GM21576 (cell line): ENCODE results near the gene ARHGAP8.
"Not testable (repeated sequence)": the region's sequence is repeated elsewhere in the genome, so short reads cannot be mapped to it uniquely, and the experiment has no call there.

Source experiments
- ATAC-seq: cut with Tn5 transposase; IDR thresholded peaks from one replicate; pipeline ENCODE4 v1.9.1; 2021; ENCODE audit warnings: mild to moderate bottlenecking, moderate library complexity; ENCODE audit not compliant: unreplicated experiment

The ARHGAP8 gene

DNA sequence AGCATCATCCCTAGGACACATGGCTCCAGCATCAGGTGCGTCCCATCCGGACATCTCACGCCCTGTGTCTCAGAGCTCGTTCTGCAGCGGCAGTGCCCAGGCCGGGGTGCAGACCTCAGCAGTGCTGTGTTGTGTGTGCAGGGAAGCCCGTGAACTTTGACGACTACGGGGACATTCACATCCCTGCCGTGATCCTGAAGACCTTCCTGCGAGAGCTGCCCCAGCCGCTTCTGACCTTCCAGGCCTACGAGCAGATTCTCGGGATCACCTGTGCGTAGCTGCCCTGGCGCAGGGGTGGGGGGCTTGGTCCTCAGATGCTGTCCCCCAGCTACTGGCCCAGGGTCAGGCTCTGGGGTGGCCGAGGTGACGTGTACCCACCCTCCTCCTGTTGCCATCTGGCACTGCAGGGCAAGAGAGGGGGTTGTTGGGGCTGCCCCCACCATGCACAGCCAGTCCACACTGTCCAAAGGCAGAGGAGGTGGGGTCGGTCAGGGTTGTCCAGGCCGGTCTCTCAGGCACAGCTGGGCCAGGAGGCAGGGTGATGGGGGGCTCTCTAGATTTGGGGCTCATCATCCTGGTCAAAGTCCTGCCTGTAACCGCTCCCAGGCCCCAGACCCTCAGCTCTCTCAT lies 96.5 kb downstream of the ARHGAP8 start:
- ATAC-seq, result no peak

DNA sequence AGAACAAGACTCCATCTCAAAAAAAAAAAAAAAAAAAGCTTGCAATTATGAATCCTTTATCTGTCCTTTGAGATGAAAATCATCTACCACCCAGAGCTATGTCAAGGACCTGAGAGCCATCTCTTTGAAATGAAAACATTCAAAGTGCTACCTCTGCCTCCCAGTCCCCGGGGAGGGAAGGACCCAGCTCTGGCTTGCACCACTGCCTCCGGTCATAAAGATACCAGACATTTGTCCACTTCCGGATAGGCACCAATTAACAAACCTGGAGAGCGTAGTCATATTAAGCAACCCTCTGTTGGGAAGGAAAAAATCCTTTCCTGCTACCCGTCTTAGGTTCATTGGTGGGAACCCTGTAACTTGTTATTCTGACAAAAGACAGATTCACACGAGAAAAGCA lies 98.6 kb downstream of the ARHGAP8 start:
- ATAC-seq, result no peak

DNA sequence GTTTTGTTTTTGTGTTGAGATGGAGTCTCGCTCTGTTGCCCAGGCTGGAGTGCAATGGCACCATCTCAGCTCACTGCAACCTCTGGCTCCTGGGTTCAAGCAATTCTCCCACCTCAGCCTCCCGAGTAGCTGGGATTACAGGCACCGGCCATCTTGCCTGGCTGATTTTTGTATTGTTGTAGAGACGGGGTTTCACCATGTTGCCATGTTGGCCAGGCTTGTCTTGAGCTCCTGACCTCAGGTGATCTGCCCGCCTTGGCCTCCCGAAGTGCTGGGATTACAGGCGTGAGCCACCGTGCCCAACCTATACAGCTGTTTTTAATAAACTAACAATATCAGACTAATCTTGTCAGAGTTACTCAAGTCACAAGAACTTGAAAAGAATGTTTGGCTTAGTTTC lies 102.3 kb downstream of the ARHGAP8 start:
- ATAC-seq, result not testable (repeated sequence)

DNA sequence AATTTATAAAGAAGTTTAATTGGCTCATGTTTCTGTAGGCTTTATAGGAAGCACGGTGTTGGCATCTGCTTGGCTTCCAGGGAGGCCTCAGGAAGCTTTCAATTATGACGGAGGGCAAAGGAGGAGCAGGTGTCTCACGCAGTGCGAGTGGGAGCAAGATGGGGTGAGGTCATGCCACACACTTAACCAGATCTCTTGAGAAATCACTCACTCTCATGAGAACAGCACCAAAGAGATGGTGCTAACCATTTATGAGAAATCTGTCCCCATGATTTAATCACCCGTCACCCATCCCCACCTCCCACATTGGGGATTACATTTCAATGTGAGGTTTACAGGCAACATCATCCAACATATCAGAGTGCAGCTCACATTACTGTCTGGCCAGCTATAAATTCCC lies 103.5 kb downstream of the ARHGAP8 start:
- no peak for ATAC-seq

DNA sequence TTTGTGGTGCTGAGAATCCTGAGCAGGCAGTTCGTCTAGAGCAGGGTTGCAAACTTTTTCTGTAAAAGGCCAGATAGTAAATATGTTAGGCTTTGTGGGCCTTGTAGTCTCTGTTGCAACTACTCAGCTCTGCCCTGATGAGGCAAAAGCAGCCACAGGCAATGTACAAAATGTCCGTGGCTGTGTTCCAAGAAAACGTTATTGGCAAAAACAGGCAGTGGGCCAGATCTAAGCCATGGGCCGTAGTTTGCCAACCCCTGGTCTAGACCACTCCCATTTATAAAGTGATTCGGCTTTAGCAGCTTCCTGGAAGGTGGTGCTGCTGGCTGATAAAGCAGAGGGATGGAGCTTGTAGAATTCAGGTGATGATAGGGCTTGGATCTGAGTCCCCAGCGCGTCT lies 106.4 kb downstream of the ARHGAP8 start:
- not testable (repeated sequence) for ATAC-seq

DNA sequence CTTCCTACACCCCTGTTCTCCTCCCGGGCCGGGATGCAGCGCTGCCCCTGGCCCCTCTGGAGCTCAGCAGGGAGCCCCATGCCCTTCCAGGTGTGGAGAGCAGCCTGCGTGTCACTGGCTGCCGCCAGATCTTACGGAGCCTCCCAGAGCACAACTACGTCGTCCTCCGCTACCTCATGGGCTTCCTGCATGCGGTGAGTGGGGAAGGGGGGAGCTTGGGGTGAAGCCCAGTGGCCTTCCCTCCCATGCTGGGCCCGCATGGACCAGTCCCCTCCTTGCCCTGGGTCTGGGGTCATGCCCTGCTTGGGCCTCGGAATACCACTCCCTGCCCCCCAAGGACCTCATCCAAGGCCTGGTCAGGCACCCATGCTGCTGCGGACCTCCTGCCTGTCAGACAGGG lies 107.3 kb downstream of the ARHGAP8 start:
- no peak for ATAC-seq

DNA sequence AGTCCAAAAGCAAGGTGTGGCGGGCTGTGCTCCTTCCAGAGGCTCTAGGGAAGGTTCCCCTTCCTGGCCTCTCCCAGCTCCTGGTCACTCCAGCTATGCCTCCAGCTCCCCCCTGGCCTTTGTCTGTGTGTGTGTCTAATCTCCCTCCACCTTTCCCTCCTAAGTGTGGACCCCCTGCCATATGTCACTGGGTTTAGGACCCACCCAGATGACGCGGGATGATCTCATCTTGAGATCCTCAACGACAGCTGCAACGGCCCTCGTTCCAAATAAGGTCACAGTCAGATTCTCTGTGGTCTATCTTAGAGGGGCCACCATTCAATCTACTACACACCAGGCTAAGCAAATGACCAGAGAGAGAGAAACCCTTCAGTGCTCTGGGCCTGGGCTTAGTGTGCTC lies 107.9 kb downstream of the ARHGAP8 start:
- no peak for ATAC-seq

DNA sequence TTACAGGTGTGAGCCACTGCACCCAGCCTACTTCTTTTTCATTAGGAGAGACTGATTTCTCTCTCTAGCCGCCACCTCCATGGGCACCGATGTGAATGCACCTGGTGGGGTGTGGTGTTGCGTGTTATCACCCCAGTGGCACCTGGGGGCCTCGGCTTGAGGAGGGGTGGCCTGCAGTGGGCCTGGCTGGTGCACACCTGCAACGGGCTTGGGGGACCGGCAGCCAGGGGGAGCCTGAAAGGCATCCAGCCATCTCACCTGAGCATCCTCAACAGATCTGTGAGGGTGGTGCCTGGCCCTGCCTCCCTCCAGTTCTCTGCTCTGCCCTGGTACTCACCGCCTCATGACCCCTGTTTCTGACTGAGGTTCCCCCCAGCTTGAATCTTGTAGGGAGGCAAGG lies 108.9 kb downstream of the ARHGAP8 start:
- ATAC-seq, result no peak

DNA sequence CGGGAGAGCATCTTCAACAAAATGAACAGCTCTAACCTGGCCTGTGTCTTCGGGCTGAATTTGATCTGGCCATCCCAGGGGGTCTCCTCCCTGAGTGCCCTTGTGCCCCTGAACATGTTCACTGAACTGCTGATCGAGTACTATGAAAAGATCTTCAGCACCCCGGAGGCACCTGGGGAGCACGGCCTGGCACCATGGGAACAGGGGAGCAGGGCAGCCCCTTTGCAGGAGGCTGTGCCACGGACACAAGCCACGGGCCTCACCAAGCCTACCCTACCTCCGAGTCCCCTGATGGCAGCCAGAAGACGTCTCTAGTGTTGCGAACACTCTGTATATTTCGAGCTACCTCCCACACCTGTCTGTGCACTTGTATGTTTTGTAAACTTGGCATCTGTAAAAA lies 109.9 kb downstream of the ARHGAP8 start:
- no peak for ATAC-seq

DNA sequence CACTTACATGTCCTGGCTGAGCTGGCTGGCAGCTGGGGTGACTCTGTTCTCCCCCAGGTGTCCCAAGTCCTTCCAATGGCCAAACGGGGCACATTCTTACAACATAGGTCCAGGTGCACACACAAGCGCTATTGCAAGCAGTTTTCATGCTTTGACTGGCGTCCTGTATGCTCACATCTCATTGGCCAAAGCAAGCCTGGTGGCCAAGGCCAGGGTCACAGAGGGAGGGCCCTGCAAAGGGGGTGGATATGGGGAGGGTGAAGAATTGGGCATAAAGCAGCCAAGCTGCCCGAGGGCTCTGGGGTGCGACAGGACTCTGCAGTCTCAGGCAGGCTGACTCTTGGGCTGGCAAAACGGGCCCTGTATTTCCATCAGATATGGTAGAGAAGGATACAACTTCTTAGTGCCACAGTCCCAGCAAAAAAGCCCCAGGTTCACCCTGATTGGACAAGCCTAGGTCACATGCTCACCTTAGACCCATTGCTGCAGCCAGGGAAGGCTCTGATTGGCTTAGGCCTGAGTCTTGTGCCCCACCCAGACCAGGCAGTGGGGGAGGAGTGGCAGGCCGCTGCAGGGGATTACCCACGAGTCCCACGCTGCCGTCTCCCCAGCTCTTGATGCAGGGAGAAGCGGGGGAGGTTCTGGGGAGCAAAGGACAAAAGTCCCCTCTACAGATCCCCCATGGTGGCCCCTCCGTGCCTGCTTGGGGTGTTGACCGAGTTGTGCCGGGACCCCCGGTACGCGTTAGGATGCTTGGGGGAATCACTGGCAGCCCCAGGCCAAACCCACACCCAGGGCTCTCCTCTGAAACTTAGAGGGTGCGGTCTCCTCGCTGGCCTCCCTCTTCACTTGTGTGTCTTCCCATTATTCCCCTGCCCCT lies 110.8 kb downstream of the ARHGAP8 start:
- ATAC-seq, result no peak

DNA sequence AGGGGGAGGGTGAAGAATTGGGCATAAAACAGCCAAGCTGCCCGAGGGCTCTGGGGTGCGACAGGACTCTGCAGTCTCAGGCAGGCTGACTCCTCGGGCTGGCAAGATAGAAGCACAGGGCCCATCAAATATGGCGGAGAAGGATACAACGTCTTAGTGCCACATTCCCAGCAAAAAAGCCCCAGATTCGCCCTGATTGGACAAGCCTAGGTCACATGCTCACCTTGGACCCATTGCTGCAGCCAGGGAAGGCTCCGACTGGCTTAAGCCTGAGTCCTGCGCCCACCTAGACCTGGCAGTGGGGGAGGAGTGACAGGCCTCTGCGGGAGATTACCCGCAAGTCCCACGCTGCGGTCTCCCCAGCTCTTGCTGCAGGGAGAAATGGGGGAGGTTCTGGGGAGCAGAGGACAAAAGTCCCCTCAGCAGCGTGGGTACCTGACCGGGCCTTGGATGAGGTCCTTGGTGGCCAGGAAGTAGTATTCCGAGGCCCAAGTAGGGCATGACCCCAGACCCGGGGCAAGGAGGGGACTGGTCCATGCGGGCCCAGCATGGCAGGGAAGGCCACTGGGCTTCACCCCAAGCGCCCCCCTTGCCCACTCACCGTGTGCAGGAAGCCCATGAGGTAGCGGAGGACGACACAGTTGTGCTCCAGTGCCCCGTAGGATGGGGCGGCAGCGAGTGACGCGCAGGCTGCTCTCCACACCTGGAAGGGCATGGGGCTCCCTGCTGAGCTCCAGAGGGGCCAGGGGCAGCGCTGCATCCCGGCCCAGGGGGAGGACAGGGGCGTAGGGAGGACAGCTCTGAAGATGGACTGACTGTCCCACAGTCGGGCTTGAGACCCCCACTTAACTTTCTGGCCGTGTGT lies 113.0 kb downstream of the ARHGAP8 start:
- ATAC-seq, result no peak

DNA sequence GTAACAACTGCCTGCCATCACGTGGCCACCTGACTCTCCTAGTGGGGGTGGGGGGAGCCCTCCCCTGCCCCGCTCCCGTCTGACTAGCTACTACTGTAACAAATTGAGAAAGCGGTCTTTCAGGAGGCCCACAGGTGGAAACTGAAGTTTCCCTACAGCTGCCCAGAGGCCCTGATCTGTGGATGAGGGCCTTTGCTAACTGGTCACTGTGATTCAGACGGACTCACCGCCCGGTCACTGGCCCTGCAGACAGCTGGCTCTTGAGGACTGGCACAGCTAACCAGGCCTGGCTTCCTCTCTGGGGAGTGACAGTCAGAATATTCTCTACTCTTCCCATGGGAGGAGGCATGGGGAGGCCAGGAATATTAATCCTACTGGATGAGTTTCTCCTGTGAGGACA lies 116.8 kb downstream of the ARHGAP8 start:
- no peak for ATAC-seq

DNA sequence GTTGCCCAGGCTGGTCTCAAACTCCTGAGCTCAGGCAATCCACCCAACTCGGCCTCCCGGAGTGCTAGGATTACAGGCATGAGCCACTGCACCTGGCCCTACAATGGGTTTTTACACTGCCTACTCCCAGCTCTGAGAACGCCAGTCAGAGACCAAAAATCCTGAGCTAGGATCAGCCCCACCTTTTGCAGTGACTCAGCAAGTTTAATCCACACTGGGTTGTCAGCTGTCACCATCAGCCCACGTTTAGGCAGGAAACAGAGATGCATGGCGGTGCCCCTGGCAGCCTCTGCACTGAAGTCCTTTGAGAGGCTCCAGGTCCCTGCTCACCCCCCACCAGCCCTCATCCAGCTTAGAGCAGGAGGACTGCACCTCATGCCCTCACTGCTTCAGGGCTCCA lies 117.6 kb downstream of the ARHGAP8 start:
- no peak for ATAC-seq

DNA sequence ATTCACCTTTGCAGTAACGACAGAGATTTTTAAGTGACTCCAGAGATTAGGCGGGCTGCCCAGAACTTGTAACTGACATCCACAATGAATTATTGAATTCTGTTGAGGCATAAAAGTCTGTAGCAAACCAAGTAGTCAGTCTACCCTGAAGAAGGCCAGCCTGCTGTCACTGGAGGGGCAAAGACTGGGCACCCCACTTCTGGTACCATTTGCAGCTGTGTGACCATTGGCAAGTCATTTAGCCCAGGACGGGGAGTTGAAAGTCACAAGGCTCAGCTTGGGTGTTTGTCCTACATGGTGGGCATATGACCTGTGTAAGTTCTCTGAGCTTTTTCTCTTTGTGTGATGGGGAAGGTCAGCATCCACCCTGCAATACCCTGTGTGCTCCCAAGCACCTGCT lies 119.4 kb downstream of the ARHGAP8 start:
- ATAC-seq, result no peak

DNA sequence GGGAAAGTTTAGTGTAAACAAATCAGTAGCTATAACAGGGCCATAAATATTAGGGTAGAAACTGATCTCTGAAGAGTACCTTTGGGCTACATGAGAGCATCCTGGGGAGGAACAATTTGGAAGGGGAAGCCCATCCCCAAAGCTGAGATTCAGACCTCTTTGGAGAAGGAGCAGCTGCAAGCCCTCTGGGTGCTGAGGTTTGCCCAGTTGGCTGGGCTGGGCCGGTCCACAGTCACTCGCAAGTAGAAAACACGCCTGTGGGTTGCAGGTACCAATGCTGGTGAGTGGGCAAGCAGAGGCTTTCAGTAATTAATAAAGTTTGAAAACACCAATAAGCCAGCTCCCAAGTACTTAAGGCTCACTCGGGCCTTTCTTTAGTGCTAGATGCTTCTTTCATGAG lies 124.5 kb downstream of the ARHGAP8 start:
- ATAC-seq, result no peak

DNA sequence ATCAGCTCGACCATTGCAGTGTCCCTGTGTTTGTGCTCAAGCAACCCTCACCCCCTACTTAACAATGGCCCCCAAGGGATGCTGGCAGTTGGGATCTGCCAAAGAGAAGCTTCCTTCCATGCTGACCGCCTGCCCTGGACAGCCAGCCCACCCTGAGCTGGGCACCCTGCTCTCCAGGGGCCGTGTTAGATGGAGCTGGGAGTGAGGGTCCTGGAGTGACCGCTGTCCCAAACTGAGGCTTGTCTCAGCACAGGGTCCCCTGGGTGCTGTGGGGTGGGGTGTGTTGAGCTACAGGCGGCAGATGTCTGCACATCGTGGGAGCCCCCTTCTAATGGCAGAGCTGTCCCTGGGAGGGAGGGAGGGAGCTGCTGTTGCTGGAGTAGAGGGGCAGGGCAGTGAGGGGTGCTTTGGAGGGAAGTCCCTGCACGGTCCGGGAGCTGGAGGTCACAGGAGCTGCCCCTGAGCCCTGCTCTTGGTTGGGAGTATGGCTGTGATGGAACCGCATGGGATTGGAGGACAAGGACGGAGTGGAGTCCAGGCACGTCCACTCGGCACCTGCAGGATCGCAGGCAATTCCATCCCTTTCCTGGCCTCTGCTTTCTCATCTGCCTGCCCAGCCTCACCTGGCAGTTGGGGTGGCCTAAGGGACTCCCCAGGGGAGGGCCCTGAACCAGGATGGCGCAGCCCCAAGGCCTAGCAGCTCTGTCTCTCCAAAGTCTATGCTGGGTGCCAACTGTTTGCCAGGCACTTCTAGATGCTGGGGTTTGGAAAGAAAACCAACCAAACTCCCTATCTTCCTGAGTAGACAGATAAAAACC lies 126.3 kb downstream of the ARHGAP8 start:
- ATAC-seq, result no peak

DNA sequence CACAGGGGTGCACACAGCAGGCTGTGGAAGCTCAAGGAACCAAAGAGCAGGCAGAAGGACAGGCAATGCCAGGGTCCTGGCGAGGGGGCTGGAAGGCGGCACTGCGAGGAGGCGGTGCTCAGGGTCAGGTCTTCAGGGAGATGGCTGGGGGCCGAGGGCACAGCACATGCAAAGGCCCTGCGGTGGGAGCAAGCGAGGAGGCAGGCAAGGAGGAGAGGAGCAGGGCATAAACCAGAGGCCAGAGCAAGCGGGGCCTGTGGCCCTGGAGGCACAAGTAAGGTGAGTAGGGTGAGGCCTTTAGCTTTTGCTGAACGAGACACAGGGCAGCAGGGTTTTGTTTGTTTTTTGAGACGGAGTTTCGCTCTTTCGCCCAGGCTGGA lies 126.9 kb downstream of the ARHGAP8 start:
- ATAC-seq, result no peak

DNA sequence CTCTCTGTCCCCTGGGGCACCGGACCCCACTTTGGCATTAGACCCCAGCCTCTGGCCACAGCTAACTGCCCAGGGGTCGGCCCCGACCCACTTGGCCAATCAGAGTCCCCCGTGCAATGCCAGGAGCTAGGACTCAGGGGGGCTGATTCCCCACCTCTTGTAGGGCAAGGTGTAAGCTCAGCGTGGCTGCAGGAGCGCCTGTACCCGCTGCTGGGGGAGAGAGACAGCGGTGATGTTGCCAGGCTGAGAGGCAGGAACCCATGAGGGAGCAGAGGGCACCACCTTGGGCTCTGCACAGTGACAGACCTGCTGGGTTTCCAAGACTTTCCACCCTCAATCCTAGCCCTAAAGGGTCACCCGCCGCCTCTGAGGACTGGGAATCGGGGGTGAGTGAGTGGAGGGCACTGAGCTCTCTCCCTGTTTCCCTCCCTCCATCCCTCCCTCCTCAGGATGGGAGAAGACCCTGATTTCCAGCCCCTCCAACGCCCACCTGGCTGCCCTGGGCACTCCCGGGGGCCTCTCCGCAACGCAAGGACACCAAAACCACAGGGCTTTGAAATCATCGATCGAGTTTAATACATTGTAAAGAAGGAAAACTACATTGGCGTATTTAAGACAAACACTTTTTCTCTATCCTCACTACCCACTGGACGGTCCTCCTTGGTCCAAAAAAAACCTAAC lies 128.4 kb downstream of the ARHGAP8 start:
- no peak for ATAC-seq

DNA sequence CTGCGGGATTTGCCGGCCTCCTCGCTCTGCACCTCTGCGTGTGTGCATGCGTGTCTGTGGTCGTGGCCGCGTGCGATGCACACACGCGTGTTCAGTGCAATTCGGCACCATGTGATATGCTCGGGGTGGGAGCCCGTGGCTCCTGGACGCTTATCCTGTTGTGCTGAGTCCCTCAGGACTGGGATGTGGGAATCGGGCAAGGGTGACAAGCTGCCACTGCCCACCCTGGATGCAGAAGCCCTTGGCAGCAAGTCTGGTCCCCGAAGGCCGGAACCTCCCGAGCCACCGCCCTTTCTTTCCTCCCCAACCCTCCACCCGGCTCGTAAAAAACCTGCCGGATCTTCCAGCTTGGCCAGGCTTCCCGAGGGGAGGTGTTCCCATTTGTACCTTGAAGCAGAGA lies 129.2 kb downstream of the ARHGAP8 start:
- ATAC-seq, result no peak

DNA sequence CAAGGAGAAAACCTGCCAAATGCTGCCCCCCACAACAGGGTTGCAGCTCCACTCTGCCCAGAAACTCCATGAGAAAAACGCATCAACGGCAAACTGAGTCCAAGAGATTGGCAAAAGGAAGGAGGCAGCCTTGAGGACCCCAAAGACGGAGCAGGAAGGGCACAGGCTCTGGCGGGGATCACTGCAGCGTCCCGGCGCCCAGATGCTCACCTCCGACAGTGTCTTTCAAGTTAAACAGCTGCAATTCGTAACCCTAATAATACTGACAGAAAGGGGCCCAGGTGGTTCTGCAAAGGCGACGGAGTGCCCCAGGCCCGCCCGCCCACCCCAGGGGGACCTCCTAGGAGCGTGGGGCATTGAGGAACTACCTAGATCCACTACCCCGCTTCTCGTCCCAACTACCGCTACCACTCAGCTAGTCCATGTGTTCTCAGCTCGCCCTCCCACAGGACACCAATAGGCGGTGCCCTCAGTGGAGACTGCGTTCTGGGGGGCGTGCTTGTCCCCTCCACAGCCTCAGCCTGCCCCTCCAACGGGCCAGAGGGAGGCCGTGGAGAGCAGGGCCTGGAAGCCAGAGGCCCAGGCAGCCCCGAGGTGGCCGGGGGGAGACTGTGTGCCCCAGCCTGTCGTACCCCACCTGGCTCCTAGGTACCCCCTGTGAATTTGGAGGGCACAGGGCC lies 130.0 kb downstream of the ARHGAP8 start:
- ATAC-seq, result no peak
